ENCODE measurements around the gene UBE3C.

The UBE3C gene

DNA sequence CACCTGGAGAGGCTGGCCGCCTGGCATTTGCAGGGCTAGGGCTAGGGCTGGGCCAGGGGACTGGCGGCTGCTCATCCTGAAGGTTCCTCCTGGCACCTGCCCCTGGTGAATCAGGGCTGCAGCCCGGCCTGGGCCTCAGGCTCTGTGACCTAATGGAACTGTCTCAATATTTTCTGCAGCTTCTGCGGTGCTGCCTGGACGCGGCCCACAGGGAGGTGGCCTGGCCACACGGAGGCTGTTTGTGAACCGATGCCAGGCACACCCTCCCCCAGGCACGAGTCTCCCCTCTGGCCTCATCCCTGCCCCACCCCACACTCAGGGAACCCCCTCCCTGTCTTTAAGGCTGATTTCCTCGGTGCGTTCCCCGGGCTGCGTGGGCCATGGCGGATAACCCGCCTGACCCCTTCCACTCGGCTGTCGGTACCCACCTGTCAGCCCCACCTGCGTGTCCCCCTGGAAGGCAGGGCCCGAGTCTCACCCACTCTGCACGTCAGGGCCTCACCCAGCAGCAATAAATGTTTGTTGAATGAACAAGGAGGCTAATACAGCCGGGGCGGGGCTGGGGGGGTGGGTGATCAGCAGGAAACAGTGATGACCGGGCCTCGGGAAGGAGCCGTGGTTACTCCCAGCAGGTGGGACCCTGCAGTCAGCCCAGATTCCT, 143.5 kb downstream of the UBE3C start:
- no peak overlapping the region for H3K4me3 ChIP-seq (ENCODE audit: control insufficient read depth, low read depth, low read length)
- DNase-seq (ENCODE audit: low read depth): no peak
- TF ChIP-seq, protein P1, sequence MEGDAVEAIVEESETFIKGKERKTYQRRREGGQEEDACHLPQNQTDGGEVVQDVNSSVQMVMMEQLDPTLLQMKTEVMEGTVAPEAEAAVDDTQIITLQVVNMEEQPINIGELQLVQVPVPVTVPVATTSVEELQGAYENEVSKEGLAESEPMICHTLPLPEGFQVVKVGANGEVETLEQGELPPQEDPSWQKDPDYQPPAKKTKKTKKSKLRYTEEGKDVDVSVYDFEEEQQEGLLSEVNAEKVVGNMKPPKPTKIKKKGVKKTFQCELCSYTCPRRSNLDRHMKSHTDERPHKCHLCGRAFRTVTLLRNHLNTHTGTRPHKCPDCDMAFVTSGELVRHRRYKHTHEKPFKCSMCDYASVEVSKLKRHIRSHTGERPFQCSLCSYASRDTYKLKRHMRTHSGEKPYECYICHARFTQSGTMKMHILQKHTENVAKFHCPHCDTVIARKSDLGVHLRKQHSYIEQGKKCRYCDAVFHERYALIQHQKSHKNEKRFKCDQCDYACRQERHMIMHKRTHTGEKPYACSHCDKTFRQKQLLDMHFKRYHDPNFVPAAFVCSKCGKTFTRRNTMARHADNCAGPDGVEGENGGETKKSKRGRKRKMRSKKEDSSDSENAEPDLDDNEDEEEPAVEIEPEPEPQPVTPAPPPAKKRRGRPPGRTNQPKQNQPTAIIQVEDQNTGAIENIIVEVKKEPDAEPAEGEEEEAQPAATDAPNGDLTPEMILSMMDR (conservative IDR thresholded peaks at IDR 0.05; ENCODE audit: control insufficient read depth, insufficient read depth, low read depth, low read length): no peak

DNA sequence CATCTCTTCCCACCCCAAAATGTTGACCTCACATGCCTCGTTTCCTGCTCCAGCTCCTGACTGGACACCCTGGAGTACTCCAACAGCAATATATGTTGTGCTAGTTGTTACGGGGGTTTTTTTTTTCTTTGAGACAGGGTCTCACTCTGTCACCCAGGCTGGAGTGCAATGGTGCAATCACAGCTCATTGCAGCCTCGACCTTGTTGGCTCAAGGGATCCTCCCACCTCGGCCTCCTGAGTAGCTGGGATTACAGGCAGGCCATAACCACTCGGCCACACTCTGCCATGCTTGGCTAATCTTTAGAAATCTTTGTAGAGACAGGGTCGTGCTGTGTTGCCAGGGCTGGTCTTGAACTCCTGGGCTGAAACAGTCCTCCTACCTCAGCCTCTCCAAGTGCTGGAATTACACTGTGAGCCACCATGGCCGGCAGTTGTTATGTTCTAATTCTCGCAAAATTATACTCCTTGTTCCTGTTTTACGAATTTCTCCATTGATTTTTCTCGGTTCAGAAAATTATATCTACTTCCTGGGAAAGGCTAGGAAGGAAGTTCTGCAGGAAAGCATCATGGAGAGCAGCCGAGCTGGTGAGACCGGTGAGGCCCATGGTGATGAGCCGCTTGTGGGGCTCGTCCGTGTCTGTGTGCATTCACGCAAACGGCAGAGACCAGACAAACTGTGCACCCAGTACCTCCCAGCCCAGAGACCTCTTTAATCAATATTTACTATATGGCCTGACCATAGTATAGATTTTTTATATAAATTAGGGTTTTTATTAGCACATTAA, 145.7 kb downstream of the UBE3C start:
- DNase-seq (ENCODE audit: low read depth): no peak
- no peak overlapping the region for H3K4me3 ChIP-seq (ENCODE audit: control insufficient read depth, low read depth, low read length)

DNA sequence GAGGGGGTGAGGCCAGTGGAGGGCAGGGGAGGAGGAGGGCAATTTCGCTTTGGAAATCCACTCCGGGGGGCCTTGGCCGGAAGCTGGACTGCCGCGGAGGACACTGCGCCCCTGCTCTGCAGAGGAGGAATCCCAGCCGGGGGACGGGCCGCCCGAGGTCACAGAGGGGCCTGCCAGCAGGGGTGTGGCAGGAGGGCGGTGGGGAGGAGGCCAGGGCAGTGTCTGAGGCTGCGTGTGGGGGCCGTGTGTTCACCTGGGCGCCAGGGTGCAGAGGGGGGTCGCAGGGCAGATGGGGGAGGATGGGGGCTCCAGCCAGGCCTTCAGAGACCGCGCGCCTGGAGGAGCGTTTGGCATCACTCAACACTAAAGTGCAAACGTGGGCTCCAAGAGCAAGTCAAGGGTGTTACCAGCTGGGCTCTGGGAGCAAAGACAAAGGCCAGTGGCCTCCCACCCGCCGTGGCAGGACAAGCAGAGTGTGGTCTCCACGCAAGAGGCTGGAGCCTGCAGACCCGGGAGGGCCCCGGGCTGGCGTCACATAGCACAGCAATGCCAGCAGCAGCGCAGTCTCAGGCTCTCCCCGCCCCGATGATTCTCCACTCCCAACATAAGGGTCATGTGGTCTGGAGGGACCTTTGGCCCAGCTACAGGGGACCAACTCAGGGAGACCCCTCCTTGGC, 152.8 kb downstream of the UBE3C start:
- DNase-seq (ENCODE audit: low read depth): no peak
- H3K4me3 ChIP-seq (ENCODE audit: control insufficient read depth, low read depth, low read length): no peak overlapping the region
- TF ChIP-seq, protein P1 (conservative IDR thresholded peaks at IDR 0.05; ENCODE audit: control insufficient read depth, insufficient read depth, low read depth, low read length): no peak

More for the DNA sequence above, 145.7 kb downstream of the UBE3C start:
- TF ChIP-seq, protein P1 (conservative IDR thresholded peaks at IDR 0.05; ENCODE audit: control insufficient read depth, insufficient read depth, low read depth, low read length): no peak

DNA sequence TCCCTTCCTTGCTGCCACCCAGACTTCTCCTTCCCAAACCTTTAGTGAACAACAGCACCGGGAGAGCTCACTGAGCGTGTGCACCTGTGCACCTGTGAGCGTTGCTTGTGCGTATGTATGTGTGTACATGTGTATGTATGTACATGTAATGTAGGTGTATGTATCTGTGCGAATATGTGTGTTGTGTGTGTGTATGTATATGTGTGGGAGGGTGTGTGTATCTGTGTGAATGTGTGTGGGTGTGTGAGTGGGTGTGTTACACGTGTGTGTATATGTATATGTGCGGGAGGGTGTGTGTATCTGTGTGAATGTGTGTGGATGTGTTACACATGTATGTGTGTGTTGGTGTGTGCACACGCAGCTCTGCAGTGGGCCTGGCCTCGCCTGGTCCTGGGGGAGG, 153.5 kb downstream of the UBE3C start:
- DNase-seq (ENCODE audit: low read depth): no peak
- H3K4me3 ChIP-seq (ENCODE audit: control insufficient read depth, low read depth, low read length): no peak overlapping the region
- TF ChIP-seq, protein P1 (conservative IDR thresholded peaks at IDR 0.05; ENCODE audit: control insufficient read depth, insufficient read depth, low read depth, low read length): no peak

DNA sequence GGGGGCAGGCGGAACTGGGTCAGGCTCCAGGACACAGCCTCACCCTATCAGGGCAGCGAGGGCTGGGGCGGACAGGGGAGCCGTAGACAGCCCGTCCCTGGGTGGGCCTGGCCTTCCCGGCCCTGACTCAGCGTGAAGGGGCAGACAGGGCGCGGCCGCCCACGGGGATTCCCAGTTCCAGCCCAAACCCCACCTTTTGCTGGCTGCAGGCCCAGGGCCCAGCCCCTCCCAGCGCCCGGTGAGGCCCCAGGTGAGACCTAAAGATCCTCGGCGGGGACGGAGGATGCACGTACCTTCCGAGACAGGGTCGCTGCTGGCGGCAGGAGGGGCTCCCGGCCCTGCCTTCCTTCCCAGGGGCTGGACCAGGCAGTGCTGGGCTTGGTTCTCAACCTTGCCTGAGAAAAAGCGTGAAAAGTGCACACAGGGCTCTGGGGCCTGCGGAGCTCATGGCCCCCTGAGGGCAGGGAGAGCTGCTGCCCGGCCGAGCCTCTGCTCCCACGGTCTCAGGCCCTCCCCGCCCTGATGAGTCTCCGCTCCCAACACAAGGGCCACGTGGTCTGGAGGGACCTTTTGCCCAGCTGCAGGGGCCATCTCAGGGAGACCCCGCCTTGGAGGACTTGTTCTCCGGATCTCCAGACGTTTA, 154.2 kb downstream of the UBE3C start:
- no peak for DNase-seq (ENCODE audit: low read depth)
- no peak overlapping the region for H3K4me3 ChIP-seq (ENCODE audit: control insufficient read depth, low read depth, low read length)
- TF ChIP-seq, protein P1 (conservative IDR thresholded peaks at IDR 0.05; ENCODE audit: control insufficient read depth, insufficient read depth, low read depth, low read length): no peak

DNA sequence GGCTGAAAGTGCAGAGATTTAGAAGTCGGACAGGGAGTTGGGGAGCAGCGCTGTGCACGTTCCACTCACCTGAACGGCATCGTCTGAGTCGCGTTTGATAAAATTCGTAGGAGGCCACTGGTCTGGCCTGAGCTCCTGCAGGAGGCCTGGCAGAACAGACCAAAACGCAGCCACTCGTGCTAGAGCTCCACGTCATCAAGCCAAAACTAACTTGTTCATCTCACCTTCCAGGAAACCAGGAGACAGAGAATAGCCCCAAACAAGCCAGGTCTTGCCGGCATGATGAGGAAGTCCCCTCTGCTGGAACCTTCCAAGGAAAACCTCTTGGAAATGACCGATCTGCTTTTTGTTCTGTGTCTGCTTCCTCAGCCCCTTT, 154.7 kb downstream of the UBE3C start:
- no peak for DNase-seq (ENCODE audit: low read depth)
- no peak overlapping the region for H3K4me3 ChIP-seq (ENCODE audit: control insufficient read depth, low read depth, low read length)
- TF ChIP-seq, protein P1 (conservative IDR thresholded peaks at IDR 0.05; ENCODE audit: control insufficient read depth, insufficient read depth, low read depth, low read length): no peak
